ENCODE results near the gene CASKIN2.
A peak's percentile ranks its signal among the peaks of the same experiment; 100 is the strongest.

Gene CASKIN2

DNA sequence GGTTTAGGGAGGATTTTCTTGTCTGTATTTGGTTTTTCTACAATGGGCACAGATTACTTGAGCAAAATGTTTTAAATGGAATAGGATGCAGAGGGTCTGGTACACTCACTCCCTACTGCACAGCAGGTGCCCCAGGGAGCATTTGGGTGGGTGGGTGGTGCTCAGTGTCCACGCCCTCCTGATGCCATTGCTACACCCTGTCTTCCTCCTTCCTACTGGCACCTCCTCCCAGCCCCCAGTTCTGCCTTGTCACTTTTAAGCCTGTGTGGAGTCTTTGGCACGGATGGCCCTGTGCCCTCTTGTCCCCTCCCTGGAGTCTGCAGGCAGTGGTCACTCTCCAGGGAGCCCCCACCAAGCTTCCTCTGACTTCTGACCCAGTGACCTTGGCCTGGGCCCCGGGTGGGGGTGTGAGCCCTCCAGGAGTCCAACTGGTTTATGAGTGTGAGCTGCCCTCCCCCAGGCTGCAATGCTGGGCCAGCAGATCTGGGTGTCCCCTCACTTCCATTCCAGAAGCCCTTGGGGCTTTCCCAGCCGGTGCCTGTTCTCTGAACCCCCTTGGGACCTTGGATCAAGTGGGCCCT is 25.7 kb upstream of the CASKIN2 start:
- ATAC-seq, result no peak
- no peak for TF ChIP-seq CSDC2 (CRISPR knock-in tag; IDR thresholded peaks at IDR 0.05)
- no peak for TF ChIP-seq ZNF565 (CRISPR knock-in tag; conservative IDR thresholded peaks at IDR 0.05; ENCODE audit: low read depth)
- TF ChIP-seq, protein P1, sequence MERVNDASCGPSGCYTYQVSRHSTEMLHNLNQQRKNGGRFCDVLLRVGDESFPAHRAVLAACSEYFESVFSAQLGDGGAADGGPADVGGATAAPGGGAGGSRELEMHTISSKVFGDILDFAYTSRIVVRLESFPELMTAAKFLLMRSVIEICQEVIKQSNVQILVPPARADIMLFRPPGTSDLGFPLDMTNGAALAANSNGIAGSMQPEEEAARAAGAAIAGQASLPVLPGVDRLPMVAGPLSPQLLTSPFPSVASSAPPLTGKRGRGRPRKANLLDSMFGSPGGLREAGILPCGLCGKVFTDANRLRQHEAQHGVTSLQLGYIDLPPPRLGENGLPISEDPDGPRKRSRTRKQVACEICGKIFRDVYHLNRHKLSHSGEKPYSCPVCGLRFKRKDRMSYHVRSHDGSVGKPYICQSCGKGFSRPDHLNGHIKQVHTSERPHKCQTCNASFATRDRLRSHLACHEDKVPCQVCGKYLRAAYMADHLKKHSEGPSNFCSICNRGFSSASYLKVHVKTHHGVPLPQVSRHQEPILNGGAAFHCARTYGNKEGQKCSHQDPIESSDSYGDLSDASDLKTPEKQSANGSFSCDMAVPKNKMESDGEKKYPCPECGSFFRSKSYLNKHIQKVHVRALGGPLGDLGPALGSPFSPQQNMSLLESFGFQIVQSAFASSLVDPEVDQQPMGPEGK (CRISPR knock-in tag; IDR thresholded peaks at IDR 0.05; ENCODE audit: borderline replicate concordance), result no peak
- no peak for TF ChIP-seq ZFP3 (CRISPR knock-in tag; IDR thresholded peaks at IDR 0.05)
- TF ChIP-seq SNAI2 (CRISPR knock-in tag; IDR thresholded peaks at IDR 0.05), result no peak
- no peak for TF ChIP-seq ESRRG (CRISPR knock-in tag; IDR thresholded peaks at IDR 0.05)
- TF ChIP-seq, protein P2, sequence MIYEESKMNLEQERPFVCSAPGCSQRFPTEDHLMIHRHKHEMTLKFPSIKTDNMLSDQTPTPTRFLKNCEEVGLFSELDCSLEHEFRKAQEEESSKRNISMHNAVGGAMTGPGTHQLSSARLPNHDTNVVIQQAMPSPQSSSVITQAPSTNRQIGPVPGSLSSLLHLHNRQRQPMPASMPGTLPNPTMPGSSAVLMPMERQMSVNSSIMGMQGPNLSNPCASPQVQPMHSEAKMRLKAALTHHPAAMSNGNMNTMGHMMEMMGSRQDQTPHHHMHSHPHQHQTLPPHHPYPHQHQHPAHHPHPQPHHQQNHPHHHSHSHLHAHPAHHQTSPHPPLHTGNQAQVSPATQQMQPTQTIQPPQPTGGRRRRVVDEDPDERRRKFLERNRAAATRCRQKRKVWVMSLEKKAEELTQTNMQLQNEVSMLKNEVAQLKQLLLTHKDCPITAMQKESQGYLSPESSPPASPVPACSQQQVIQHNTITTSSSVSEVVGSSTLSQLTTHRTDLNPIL (CRISPR knock-in tag; IDR thresholded peaks at IDR 0.05; ENCODE audit: low read depth), result no peak
- no peak for TF ChIP-seq ARNTL (CRISPR knock-in tag; IDR thresholded peaks at IDR 0.05; ENCODE audit: borderline replicate concordance, low read depth)
- TF ChIP-seq, protein P3, sequence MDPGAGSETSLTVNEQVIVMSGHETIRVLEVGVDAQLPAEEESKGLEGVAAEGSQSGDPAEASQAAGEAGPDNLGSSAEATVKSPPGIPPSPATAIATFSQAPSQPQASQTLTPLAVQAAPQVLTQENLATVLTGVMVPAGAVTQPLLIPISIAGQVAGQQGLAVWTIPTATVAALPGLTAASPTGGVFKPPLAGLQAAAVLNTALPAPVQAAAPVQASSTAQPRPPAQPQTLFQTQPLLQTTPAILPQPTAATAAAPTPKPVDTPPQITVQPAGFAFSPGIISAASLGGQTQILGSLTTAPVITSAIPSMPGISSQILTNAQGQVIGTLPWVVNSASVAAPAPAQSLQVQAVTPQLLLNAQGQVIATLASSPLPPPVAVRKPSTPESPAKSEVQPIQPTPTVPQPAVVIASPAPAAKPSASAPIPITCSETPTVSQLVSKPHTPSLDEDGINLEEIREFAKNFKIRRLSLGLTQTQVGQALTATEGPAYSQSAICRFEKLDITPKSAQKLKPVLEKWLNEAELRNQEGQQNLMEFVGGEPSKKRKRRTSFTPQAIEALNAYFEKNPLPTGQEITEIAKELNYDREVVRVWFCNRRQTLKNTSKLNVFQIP (CRISPR knock-in tag; IDR thresholded peaks at IDR 0.05; ENCODE audit: borderline replicate concordance, low read depth), result no peak
- no peak for TF ChIP-seq BACH2 (CRISPR knock-in tag; IDR thresholded peaks at IDR 0.05; ENCODE audit: borderline replicate concordance)
- TF ChIP-seq RARB (CRISPR knock-in tag; IDR thresholded peaks at IDR 0.05), result no peak
- TF ChIP-seq, protein P4, sequence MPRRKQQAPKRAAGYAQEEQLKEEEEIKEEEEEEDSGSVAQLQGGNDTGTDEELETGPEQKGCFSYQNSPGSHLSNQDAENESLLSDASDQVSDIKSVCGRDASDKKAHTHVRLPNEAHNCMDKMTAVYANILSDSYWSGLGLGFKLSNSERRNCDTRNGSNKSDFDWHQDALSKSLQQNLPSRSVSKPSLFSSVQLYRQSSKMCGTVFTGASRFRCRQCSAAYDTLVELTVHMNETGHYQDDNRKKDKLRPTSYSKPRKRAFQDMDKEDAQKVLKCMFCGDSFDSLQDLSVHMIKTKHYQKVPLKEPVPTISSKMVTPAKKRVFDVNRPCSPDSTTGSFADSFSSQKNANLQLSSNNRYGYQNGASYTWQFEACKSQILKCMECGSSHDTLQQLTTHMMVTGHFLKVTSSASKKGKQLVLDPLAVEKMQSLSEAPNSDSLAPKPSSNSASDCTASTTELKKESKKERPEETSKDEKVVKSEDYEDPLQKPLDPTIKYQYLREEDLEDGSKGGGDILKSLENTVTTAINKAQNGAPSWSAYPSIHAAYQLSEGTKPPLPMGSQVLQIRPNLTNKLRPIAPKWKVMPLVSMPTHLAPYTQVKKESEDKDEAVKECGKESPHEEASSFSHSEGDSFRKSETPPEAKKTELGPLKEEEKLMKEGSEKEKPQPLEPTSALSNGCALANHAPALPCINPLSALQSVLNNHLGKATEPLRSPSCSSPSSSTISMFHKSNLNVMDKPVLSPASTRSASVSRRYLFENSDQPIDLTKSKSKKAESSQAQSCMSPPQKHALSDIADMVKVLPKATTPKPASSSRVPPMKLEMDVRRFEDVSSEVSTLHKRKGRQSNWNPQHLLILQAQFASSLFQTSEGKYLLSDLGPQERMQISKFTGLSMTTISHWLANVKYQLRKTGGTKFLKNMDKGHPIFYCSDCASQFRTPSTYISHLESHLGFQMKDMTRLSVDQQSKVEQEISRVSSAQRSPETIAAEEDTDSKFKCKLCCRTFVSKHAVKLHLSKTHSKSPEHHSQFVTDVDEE (CRISPR knock-in tag; IDR thresholded peaks at IDR 0.05), result no peak
- TF ChIP-seq ISL1 (CRISPR knock-in tag; IDR thresholded peaks at IDR 0.05), result no peak
- TF ChIP-seq ZNF70 (CRISPR knock-in tag; IDR thresholded peaks at IDR 0.05), result no peak
- TF ChIP-seq GLIS3 (CRISPR knock-in tag; IDR thresholded peaks at IDR 0.05), result no peak

DNA sequence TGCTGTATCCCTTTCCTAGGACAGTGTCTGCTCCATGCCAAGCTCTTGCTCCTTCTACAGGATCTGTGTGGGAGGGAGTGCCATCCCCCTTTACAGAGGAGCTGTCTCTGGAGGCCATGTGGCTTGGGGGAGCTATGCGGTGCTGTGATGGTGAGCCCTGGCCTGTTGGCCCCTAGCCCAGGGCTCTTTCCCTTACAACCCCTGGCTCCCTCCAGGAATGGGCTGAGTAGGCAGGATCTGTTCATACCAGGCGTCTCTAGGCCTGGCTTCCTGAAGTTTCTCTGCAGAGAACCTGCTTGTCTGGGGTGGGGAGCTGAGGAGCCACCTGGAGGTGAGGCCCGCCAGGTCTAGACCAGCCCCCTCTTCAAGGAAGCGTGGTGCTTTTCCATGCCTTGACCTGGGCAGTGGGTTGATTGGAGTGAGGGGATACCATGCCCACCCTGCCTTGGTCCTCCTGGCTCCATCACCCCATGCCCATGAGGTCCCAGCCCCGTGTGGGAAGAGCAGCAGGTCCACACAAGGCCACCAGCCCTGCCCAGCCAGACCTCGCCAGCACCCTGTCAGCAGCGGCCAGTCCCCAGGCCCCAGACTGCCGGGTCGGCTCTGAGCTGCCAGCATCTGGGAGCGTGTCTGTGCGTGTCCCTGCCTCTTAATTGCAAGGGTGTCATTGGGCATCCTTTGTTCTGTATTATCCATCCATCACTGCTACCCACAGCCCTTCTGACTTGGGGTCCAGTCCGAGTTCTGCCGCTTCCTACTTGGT is 24.8 kb upstream of the CASKIN2 start:
- ATAC-seq, result peak; percentile 37
- TF ChIP-seq ZC3H10 (CRISPR knock-in tag; IDR thresholded peaks at IDR 0.05) (no peak), OSR1 (CRISPR knock-in tag; IDR thresholded peaks at IDR 0.05) (no peak), ZFP3 (CRISPR knock-in tag; IDR thresholded peaks at IDR 0.05) (no peak), GLIS3 (CRISPR knock-in tag; IDR thresholded peaks at IDR 0.05) (no peak), ARNTL (CRISPR knock-in tag; IDR thresholded peaks at IDR 0.05; ENCODE audit: borderline replicate concordance, low read depth) (no peak), SNAI2 (CRISPR knock-in tag; IDR thresholded peaks at IDR 0.05) (no peak)
- TF ChIP-seq, protein P5, sequence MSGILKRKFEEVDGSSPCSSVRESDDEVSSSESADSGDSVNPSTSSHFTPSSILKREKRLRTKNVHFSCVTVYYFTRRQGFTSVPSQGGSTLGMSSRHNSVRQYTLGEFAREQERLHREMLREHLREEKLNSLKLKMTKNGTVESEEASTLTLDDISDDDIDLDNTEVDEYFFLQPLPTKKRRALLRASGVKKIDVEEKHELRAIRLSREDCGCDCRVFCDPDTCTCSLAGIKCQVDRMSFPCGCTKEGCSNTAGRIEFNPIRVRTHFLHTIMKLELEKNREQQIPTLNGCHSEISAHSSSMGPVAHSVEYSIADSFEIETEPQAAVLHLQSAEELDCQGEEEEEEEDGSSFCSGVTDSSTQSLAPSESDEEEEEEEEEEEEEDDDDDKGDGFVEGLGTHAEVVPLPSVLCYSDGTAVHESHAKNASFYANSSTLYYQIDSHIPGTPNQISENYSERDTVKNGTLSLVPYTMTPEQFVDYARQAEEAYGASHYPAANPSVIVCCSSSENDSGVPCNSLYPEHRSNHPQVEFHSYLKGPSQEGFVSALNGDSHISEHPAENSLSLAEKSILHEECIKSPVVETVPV (CRISPR knock-in tag; IDR thresholded peaks at IDR 0.05), result no peak
- TF ChIP-seq, protein P3 (CRISPR knock-in tag; IDR thresholded peaks at IDR 0.05; ENCODE audit: borderline replicate concordance, low read depth), result no peak

Measured in SK-N-SH treated with all-trans-retinoic acid at 6 μM for 48 hours (cell line).